ENCODE measurements around the gene HOMER2.
A peak's percentile ranks its signal among the peaks of the same experiment; 100 is the strongest.

GRCh38 chr15:82805994-82806406, 146.5 kb downstream of the HOMER2 start, which contains the start of gene FSD2:
- TF ChIP-seq, protein P1, sequence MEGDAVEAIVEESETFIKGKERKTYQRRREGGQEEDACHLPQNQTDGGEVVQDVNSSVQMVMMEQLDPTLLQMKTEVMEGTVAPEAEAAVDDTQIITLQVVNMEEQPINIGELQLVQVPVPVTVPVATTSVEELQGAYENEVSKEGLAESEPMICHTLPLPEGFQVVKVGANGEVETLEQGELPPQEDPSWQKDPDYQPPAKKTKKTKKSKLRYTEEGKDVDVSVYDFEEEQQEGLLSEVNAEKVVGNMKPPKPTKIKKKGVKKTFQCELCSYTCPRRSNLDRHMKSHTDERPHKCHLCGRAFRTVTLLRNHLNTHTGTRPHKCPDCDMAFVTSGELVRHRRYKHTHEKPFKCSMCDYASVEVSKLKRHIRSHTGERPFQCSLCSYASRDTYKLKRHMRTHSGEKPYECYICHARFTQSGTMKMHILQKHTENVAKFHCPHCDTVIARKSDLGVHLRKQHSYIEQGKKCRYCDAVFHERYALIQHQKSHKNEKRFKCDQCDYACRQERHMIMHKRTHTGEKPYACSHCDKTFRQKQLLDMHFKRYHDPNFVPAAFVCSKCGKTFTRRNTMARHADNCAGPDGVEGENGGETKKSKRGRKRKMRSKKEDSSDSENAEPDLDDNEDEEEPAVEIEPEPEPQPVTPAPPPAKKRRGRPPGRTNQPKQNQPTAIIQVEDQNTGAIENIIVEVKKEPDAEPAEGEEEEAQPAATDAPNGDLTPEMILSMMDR (IDR thresholded peaks at IDR 0.05): no peak
- peak in 1 of 2 donors; percentile 62 for TF ChIP-seq POLR2A (IDR thresholded peaks at IDR 0.05)
